Lower leg skin (tissue), 3 donors: ENCODE data around the gene HNRNPAB.

Experiments
- POLR2A ChIP-seq, 2 donors: fragments of 450-650 bp; IDR thresholded peaks; one replicate each; pipeline ENCODE4 v1.6.1; 2016 to 2017; ENCODE audit warnings: antibody characterized with exemption in 2 of 2, mild to moderate bottlenecking in 1 of 2, moderate library complexity in 1 of 2
- TF ChIP-seq, protein P1 (sequence below), 3 donors: fragments of 450-650 bp; IDR thresholded peaks; one replicate each; pipeline ENCODE4 v1.5.1; 2016; ENCODE audit warnings: antibody characterized with exemption in 3 of 3, mild to moderate bottlenecking in 3 of 3, moderate library complexity in 2 of 3

GRCh38 chr5:178207917-178208280, 3.6 kb downstream of the HNRNPAB start:
- no peak for TF ChIP-seq POLR2A (IDR thresholded peaks at IDR 0.05)
- TF ChIP-seq, protein P1, sequence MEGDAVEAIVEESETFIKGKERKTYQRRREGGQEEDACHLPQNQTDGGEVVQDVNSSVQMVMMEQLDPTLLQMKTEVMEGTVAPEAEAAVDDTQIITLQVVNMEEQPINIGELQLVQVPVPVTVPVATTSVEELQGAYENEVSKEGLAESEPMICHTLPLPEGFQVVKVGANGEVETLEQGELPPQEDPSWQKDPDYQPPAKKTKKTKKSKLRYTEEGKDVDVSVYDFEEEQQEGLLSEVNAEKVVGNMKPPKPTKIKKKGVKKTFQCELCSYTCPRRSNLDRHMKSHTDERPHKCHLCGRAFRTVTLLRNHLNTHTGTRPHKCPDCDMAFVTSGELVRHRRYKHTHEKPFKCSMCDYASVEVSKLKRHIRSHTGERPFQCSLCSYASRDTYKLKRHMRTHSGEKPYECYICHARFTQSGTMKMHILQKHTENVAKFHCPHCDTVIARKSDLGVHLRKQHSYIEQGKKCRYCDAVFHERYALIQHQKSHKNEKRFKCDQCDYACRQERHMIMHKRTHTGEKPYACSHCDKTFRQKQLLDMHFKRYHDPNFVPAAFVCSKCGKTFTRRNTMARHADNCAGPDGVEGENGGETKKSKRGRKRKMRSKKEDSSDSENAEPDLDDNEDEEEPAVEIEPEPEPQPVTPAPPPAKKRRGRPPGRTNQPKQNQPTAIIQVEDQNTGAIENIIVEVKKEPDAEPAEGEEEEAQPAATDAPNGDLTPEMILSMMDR (IDR thresholded peaks at IDR 0.05) = no peak
